Nephron (organoid): ENCODE measurements around the gene PTPRD.

ENCODE experiments used
- H3K27ac Mint-ChIP-seq, 3 experiments: 2 replicates each; pipeline ENCODE4 v1.8.0; 2020; ENCODE audit warnings: mixed read lengths in 3 of 3, mild to moderate bottlenecking in 2 of 3, moderate library complexity in 1 of 3
- H3K27me3 Mint-ChIP-seq: 2 replicates; pipeline ENCODE4 v1.8.0; 2021; ENCODE audit warnings: low read depth, mild to moderate bottlenecking, moderate library complexity, mixed read lengths
- H3K36me3 Mint-ChIP-seq: 2 replicates; pipeline ENCODE4 v1.8.0; 2020; ENCODE audit warnings: low read depth, mixed read lengths
- H3K4me1 Mint-ChIP-seq: 2 replicates; pipeline ENCODE4 v1.8.0; 2020; ENCODE audit warnings: mixed read lengths
- H3K4me3 Mint-ChIP-seq, 3 experiments: 2 replicates each; pipeline ENCODE4 v1.8.0; 2020; ENCODE audit warnings: mild to moderate bottlenecking in 3 of 3, mixed read lengths in 3 of 3, moderate library complexity in 2 of 3
- H3K9me3 Mint-ChIP-seq: 2 replicates; pipeline ENCODE4 v1.8.0; 2020; ENCODE audit warnings: mixed read lengths
- CTCF ChIP-seq, 3 experiments: fragments of 200-600 bp; sonication (generic); IDR thresholded peaks; one replicate each; pipeline ENCODE4 v1.5.0; 2021; ENCODE audit warnings: antibody characterized with exemption in 3 of 3; ENCODE audit not compliant: unreplicated experiment in 3 of 3

The PTPRD gene

GRCh38 chr9:10148796-10149195 is 464.0 kb downstream of the PTPRD start:
- H3K9me3 Mint-ChIP-seq: no peaks in the 10 kb centered on the region
- no peak for TF ChIP-seq CTCF (IDR thresholded peaks at IDR 0.05; ENCODE audit: unreplicated experiment in 3 of 3)
- H3K27me3 Mint-ChIP-seq: no peaks in the 10 kb centered on the region
- no peak overlapping the region for H3K27ac Mint-ChIP-seq
- H3K36me3 Mint-ChIP-seq: no peaks in the 10 kb centered on the region
- no peak overlapping the region for H3K4me3 Mint-ChIP-seq
- H3K4me1 Mint-ChIP-seq: no peaks in the 10 kb centered on the region

GRCh38 chr9:10146517-10147331 is 466.1 kb downstream of the PTPRD start:
- H3K4me1 Mint-ChIP-seq: no peaks in the 10 kb centered on the region
- H3K27me3 Mint-ChIP-seq: no peaks in the 10 kb centered on the region
- H3K4me3 Mint-ChIP-seq: no peak overlapping the region
- H3K9me3 Mint-ChIP-seq: no peaks in the 10 kb centered on the region
- no peaks in the 10 kb centered on the region for H3K36me3 Mint-ChIP-seq
- no peak for TF ChIP-seq CTCF (IDR thresholded peaks at IDR 0.05; ENCODE audit: unreplicated experiment in 3 of 3)
- H3K27ac Mint-ChIP-seq: no peak overlapping the region

- Mint-ChIP-seq H3K4me3 (no peak overlapping the region), H3K27ac (no peak overlapping the region), H3K9me3 (peaks cover 2% of the 10 kb centered on the region), H3K4me1 (no peaks in the 10 kb centered on the region), H3K27me3 (no peaks in the 10 kb centered on the region), H3K36me3 (no peaks in the 10 kb centered on the region)
- no peak for TF ChIP-seq CTCF (IDR thresholded peaks at IDR 0.05; ENCODE audit: unreplicated experiment in 3 of 3)
These were observed 468.4 kb downstream of the PTPRD start for GRCh38 chr9:10144355-10144754.

- peaks cover 14% of the 10 kb centered on the region for H3K9me3 Mint-ChIP-seq
- H3K36me3 Mint-ChIP-seq: no peaks in the 10 kb centered on the region
- H3K4me3 Mint-ChIP-seq: no peak overlapping the region
- TF ChIP-seq CTCF (IDR thresholded peaks at IDR 0.05; ENCODE audit: unreplicated experiment in 3 of 3): no peak
- no peak overlapping the region for H3K27ac Mint-ChIP-seq
- no peaks in the 10 kb centered on the region for H3K27me3 Mint-ChIP-seq
- H3K4me1 Mint-ChIP-seq: no peaks in the 10 kb centered on the region
These were observed 477.2 kb downstream of the PTPRD start for GRCh38 chr9:10135553-10135952.

- Mint-ChIP-seq H3K27ac (no peak overlapping the region), H3K4me3 (no peak overlapping the region), H3K4me1 (no peaks in the 10 kb centered on the region), H3K9me3 (peaks cover 12% of the 10 kb centered on the region), H3K36me3 (no peaks in the 10 kb centered on the region), H3K27me3 (no peaks in the 10 kb centered on the region)
- no peak for TF ChIP-seq CTCF (IDR thresholded peaks at IDR 0.05; ENCODE audit: unreplicated experiment in 3 of 3)
These were observed 478.5 kb downstream of the PTPRD start for GRCh38 chr9:10134266-10134665.

- Mint-ChIP-seq H3K27ac (no peak overlapping the region), H3K36me3 (no peaks in the 10 kb centered on the region), H3K27me3 (no peaks in the 10 kb centered on the region), H3K4me1 (no peaks in the 10 kb centered on the region), H3K9me3 (peaks cover 2% of the 10 kb centered on the region), H3K4me3 (no peak overlapping the region)
- no peak for TF ChIP-seq CTCF (IDR thresholded peaks at IDR 0.05; ENCODE audit: unreplicated experiment in 3 of 3)
These were observed 482.6 kb downstream of the PTPRD start for GRCh38 chr9:10130061-10130675.
